ENCODE measurements around the gene NNT. TPM values are rescaled to one million over a fixed set of nuclear protein-coding genes. Genes with fewer than 3 reads are reported as not detected.

The NNT gene
- total and polyA plus RNA-seq, 2 experiments from 2014 or later = 55.3 to 102 TPM

DNA sequence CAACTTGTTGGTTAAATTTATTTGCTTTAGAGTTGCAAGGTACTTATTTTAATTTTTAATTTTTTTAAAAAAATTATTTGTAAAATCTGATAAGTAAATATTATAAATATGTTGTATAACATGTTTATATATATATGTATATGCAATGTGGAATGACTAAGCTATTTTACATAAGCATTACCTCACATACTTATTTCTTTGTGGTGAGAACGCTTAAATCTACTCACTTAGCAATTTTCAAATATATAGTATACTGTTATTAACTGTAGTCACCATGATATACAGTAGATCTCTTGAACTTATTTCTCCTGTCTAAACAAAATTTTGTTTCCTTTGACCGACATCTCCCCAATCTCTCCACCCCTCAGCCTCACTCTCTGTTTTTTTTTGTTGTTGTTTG, 147.8 kb downstream of the NNT start:
- Histone ChIP-seq H4K20me1 (ENCODE audit: insufficient read depth, poor library complexity, severe bottlenecking) (no peaks in the 10 kb centered on the region), H3K79me2 (no peaks in the 10 kb centered on the region), H3K9me3 (ENCODE audit: low read depth) (no peaks in the 10 kb centered on the region), H2AFZ (no peak overlapping the region), H3K4me2 (no peak overlapping the region), H3K9me2 (replicated peaks; ENCODE audit: insufficient read depth) (no peaks in the 10 kb centered on the region), H3K4me3 (no peak overlapping the region), H3K4me1 (ENCODE audit: insufficient read depth) (no peaks in the 10 kb centered on the region), H3K27me3 (no peaks in the 10 kb centered on the region), H3K36me3 (replicated peaks; ENCODE audit: insufficient read depth, low read depth) (no peaks in the 10 kb centered on the region), H3K27ac (no peak overlapping the region)
- TF ChIP-seq, protein P1, sequence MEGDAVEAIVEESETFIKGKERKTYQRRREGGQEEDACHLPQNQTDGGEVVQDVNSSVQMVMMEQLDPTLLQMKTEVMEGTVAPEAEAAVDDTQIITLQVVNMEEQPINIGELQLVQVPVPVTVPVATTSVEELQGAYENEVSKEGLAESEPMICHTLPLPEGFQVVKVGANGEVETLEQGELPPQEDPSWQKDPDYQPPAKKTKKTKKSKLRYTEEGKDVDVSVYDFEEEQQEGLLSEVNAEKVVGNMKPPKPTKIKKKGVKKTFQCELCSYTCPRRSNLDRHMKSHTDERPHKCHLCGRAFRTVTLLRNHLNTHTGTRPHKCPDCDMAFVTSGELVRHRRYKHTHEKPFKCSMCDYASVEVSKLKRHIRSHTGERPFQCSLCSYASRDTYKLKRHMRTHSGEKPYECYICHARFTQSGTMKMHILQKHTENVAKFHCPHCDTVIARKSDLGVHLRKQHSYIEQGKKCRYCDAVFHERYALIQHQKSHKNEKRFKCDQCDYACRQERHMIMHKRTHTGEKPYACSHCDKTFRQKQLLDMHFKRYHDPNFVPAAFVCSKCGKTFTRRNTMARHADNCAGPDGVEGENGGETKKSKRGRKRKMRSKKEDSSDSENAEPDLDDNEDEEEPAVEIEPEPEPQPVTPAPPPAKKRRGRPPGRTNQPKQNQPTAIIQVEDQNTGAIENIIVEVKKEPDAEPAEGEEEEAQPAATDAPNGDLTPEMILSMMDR (IDR thresholded peaks at IDR 0.05; ENCODE audit: poor library complexity) = no peak
- TF ChIP-seq EZH2phosphoT487 (IDR thresholded peaks at IDR 0.05; ENCODE audit: low read depth, severe bottlenecking, unreplicated experiment) = no peak
- TF ChIP-seq EZH2 (IDR thresholded peaks at IDR 0.05; ENCODE audit: borderline replicate concordance) = no peak
- DNase-seq (ENCODE audit: low spot score) = no peak
- WGBS (ENCODE audit: low lambda C conversion rate, missing lambda C conversion rate) = 94% methylated on average over 2 of the region's 2 CpGs

GRCh38 chr5:43753069-43753468, 150.1 kb downstream of the NNT start:
- WGBS (ENCODE audit: low lambda C conversion rate, missing lambda C conversion rate) = 82% methylated on average over 2 of the region's 2 CpGs
- Histone ChIP-seq H3K4me3 (no peak overlapping the region), H2AFZ (no peak overlapping the region), H3K79me2 (no peaks in the 10 kb centered on the region), H3K4me1 (ENCODE audit: insufficient read depth) (no peaks in the 10 kb centered on the region), H4K20me1 (ENCODE audit: insufficient read depth, poor library complexity, severe bottlenecking) (no peaks in the 10 kb centered on the region), H3K27me3 (no peaks in the 10 kb centered on the region), H3K9me3 (ENCODE audit: low read depth) (no peaks in the 10 kb centered on the region), H3K27ac (no peak overlapping the region), H3K4me2 (no peak overlapping the region), H3K36me3 (replicated peaks; ENCODE audit: insufficient read depth, low read depth) (no peaks in the 10 kb centered on the region), H3K9me2 (replicated peaks; ENCODE audit: insufficient read depth) (no peaks in the 10 kb centered on the region)
- TF ChIP-seq EZH2phosphoT487 (IDR thresholded peaks at IDR 0.05; ENCODE audit: low read depth, severe bottlenecking, unreplicated experiment) (no peak), EZH2 (IDR thresholded peaks at IDR 0.05; ENCODE audit: borderline replicate concordance) (no peak)
- TF ChIP-seq, protein P1 (IDR thresholded peaks at IDR 0.05; ENCODE audit: poor library complexity) = no peak
- no peak for DNase-seq (ENCODE audit: low spot score)

Other genes starting within 250 kb of the NNT start
- 0.52 and 0.80 TPM in 2 replicates for gene CCL28, start 190.8 kb upstream of the NNT start, total RNA-seq
- gene CCL28, start 190.8 kb upstream of the NNT start, polyA plus RNA-seq = 0.80 and 1.1 TPM in 2 replicates
- gene TMEM267, start 119.3 kb upstream of the NNT start, total RNA-seq = 17.4 and 19.4 TPM in 2 replicates
- gene TMEM267, start 119.3 kb upstream of the NNT start, polyA plus RNA-seq = 7.9 and 9.7 TPM in 2 replicates
- gene C5orf34, start 88.0 kb upstream of the NNT start, total RNA-seq = 2.1 and 4.5 TPM in 2 replicates
- gene C5orf34, start 88.0 kb upstream of the NNT start, polyA plus RNA-seq = 1.9 and 3.3 TPM in 2 replicates
- 131 and 140 TPM in 2 replicates for gene PAIP1, start 46.1 kb upstream of the NNT start, total RNA-seq
- gene PAIP1, start 46.1 kb upstream of the NNT start, polyA plus RNA-seq = 123 and 128 TPM in 2 replicates